ENCODE results near the gene POTEC. TPM values are rescaled to one million over a fixed set of nuclear protein-coding genes. Genes with fewer than 3 reads are reported as not detected.
"Not testable (repeated sequence)": the region's sequence is repeated elsewhere in the genome, so short reads cannot be mapped to it uniquely, and the experiment has no call there.

Gene POTEC
- total RNA-seq: not detected

DNA sequence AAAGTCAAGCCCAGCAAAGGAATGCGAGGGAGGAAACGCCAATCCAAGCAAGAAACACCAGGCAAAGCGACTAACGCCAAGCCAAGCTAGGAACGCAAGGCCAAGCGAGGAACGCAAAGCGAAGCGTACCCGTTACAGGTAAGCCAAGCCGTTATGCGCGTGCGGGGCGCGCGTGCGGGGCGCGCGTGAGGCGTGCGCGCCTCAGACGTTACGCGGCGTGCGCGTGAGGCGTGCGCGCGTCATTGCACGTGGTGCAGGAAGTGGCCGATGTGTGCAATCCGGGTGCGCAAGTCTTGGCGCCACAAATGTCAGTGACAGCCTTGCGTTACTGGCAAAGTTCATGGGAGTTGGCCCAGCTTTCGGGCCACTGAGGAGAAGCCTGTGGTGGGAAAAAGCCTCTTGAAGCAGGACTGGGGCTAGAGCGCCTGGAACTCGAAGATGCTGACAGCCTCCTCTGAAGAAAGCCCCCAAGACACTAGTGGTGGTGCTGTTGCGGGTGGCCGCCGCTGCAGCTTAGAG lies at the start of gene POTEC:
TSS of gene POTEC (minus strand) at position 155 of the 519 bp plus-strand sequence. CDS start 454 bp downstream, outside the sequence.
- H3K27ac Mint-ChIP-seq; POLR2A ChIA-PET; H3K4me3 Mint-ChIP-seq; CTCF ChIA-PET; DNase-seq; intact Hi-C loops (cut with micrococcal nuclease); ATAC-seq; H3K4me1 Mint-ChIP-seq (ENCODE audit: low read depth); H3K36me3 Mint-ChIP-seq (ENCODE audit: low read depth); H3K9me3 Mint-ChIP-seq; H3K27me3 Mint-ChIP-seq: not testable (repeated sequence)

DNA sequence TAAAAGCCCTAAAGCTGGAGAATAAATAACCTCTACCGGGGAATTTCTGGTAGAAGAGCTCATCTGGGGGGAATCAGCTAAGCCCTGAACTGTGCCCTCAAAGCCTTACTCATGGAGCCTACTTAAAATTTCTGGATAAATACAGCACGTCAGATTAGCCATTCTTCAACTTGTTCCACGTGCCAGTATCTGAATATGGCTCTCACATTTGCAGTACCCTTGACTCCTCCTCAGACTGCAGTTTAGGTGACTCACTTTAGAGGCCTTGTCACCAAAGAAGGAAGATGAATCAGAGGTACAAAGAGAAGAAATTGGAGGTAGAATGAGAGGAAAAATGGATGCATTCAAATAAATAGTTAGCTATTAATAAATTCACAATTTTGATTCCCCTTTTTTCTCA lies 34.6 kb upstream of the POTEC start:
- ChIA-PET POLR2A (no interaction called here), CTCF (no interaction called here)
- DNase-seq: no peak
- TF ChIP-seq, protein P1, sequence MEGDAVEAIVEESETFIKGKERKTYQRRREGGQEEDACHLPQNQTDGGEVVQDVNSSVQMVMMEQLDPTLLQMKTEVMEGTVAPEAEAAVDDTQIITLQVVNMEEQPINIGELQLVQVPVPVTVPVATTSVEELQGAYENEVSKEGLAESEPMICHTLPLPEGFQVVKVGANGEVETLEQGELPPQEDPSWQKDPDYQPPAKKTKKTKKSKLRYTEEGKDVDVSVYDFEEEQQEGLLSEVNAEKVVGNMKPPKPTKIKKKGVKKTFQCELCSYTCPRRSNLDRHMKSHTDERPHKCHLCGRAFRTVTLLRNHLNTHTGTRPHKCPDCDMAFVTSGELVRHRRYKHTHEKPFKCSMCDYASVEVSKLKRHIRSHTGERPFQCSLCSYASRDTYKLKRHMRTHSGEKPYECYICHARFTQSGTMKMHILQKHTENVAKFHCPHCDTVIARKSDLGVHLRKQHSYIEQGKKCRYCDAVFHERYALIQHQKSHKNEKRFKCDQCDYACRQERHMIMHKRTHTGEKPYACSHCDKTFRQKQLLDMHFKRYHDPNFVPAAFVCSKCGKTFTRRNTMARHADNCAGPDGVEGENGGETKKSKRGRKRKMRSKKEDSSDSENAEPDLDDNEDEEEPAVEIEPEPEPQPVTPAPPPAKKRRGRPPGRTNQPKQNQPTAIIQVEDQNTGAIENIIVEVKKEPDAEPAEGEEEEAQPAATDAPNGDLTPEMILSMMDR (IDR thresholded peaks at IDR 0.05): no peak
- Mint-ChIP-seq H3K9me3 (no peaks in the 10 kb centered on the region), H3K4me3 (no peak overlapping the region), H3K4me1 (ENCODE audit: low read depth) (no peaks in the 10 kb centered on the region), H3K27ac (no peak overlapping the region), H3K27me3 (no peaks in the 10 kb centered on the region), H3K36me3 (ENCODE audit: low read depth) (no peaks in the 10 kb centered on the region)
- intact Hi-C loops (cut with micrococcal nuclease): no loop called here
- no peak for ATAC-seq

DNA sequence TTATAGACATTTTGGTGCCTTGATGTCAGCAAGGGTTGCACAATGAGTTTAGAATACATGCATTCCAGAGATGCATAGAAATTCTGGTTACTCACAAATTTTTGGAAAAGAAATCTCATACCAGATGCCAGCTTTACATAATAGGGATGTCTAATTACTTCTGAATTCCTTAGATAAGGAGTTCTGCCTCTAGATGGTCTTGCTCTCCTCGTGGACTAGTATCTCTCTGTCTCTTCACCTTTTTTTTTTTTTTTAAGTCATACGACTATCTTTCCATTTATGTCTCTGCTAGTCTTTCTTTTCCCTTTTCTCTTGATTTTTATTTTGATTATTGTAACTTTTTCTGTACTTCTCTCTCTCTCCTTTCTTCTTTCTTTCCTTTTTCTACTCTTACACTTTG lies 16.1 kb upstream of the POTEC start:
- POLR2A ChIA-PET; H3K27ac Mint-ChIP-seq; ATAC-seq; H3K27me3 Mint-ChIP-seq; H3K4me1 Mint-ChIP-seq (ENCODE audit: low read depth); CTCF ChIA-PET; H3K9me3 Mint-ChIP-seq; intact Hi-C loops (cut with micrococcal nuclease); H3K4me3 Mint-ChIP-seq; H3K36me3 Mint-ChIP-seq (ENCODE audit: low read depth); DNase-seq: not testable (repeated sequence)

DNA sequence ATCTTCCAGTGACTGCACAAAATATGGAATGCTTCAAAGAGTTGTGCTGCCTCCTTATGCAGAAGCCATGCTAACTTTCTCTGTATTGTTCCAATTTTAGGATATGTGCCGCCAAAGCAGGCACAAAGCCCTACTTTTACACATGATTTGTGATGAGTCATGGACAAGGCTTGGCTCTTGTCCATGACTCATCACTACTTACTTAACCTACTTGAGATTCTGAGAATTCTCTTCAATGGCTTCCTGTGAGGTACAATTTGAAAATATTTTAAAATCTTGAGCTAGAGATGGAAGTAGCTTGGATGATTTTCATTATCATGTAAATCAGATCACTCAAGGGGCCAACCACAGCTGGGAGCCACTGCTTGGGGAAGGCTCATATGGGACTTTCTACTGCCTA lies 11.7 kb downstream of the POTEC start:
- ATAC-seq; H3K4me1 Mint-ChIP-seq (ENCODE audit: low read depth); CTCF ChIA-PET; H3K36me3 Mint-ChIP-seq (ENCODE audit: low read depth); H3K4me3 Mint-ChIP-seq; intact Hi-C loops (cut with micrococcal nuclease); POLR2A ChIA-PET; H3K27me3 Mint-ChIP-seq; DNase-seq; H3K27ac Mint-ChIP-seq; H3K9me3 Mint-ChIP-seq: not testable (repeated sequence)

DNA sequence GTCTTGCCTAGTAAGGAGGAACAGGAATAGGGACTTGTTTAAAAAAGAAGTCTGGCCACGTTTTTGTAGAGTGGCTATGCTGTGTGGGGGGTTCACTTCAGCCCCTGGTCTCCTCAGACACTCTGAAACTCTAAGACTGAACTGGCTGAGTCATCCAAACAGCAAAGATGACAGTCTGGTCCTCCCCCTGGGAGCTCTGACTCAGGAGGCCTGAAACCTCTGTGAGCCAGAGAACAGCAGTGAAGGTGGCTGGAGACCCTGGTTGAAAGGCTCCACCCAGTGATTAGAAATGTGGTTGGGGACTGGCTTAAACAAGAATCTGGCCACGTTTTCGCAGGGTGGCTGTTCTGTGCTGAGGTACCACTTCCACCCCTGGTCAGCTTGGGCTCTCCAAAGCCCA lies 32.7 kb downstream of the POTEC start:
- intact Hi-C loops (cut with micrococcal nuclease); H3K4me3 Mint-ChIP-seq; H3K9me3 Mint-ChIP-seq; CTCF ChIA-PET; H3K36me3 Mint-ChIP-seq (ENCODE audit: low read depth); POLR2A ChIA-PET; H3K27me3 Mint-ChIP-seq; H3K4me1 Mint-ChIP-seq (ENCODE audit: low read depth); H3K27ac Mint-ChIP-seq: not testable (repeated sequence)
- DNase-seq (peak; percentile 15), ATAC-seq (peak; percentile 34)

DNA sequence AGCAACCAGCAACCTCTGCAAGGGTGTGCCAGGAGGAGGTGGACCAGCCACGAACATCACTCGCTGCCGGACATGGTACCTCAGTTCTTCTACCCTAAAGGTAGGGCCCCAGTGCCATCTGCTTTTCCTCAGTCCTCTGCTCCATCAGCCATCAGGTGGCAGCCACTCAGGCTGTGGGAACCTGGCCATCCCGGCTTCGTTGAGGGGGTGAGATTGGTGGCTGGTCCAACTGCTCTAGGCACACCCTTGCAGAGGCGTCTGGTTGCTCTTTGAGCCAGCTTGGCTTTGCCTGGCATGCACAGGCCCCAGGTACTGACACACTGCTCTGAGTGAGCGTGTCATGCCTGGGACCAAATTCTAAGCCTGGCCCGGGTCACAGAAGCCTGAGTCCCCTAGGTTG lies 39.7 kb downstream of the POTEC start:
- DNase-seq; ATAC-seq; H3K27me3 Mint-ChIP-seq; H3K36me3 Mint-ChIP-seq (ENCODE audit: low read depth); CTCF ChIA-PET; H3K4me1 Mint-ChIP-seq (ENCODE audit: low read depth); intact Hi-C loops (cut with micrococcal nuclease); H3K4me3 Mint-ChIP-seq; POLR2A ChIA-PET; H3K27ac Mint-ChIP-seq; H3K9me3 Mint-ChIP-seq: not testable (repeated sequence)

DNA sequence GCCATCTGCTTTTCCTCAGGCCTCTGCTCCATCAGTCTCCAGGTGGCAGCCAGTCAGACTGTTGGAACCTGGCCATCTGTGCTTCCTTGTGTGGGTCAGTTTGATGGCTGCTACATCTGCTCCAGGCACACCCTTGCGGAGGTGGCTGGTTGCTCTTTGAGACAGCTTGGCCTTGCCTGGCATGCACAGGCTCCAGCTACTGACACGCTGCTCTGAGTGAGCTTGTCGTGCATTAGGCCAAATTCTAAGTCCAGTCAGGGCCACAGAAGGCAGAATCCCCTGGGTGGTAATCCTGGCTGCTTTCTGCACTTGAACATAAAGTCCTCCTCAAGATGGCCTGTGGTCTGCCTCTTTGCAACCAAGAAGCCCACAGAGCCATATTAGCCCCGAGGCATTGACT lies 41.5 kb downstream of the POTEC start:
- H3K9me3 Mint-ChIP-seq; H3K27ac Mint-ChIP-seq; H3K36me3 Mint-ChIP-seq (ENCODE audit: low read depth); H3K4me3 Mint-ChIP-seq; H3K4me1 Mint-ChIP-seq (ENCODE audit: low read depth); ATAC-seq; CTCF ChIA-PET; intact Hi-C loops (cut with micrococcal nuclease); DNase-seq; H3K27me3 Mint-ChIP-seq; POLR2A ChIA-PET: not testable (repeated sequence)

DNA sequence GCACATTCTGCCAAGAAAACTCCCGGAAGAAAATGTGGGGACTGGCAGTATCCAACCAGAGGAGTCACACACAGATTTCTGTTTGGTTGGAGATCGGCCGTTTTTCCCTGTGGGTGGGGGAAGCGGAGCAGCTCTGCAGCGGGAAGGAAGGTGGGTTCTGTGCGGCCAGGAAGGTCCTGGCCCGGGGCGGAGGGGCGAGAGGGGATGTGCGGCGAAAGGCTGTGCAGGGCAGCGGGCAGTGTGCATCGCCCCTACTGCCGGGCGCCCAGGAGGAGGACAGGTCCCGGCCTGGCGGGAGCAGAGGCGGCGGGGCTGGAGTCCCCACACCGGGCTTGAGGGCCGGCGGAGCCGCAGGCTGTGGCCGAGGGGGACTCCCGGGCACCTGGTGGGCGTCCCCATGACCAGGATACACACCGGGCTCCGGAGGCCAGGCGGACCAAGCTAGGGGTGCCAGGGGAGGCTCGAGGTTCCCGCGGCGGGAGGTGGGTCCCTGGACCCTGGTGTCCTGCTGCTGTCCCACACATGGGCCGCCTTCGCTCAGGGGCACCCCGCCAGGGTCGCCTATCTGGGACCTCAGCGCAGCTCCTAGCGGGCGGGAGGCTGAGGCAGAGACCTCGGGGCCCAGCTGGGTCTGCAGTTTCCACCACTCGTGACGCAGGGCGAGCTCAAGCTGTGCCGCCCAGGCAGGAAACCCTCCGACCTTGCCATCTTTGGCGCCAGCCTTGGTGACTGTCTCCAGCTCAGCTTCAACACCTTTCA lies 54.0 kb downstream of the POTEC start:
- H3K4me1 Mint-ChIP-seq (ENCODE audit: low read depth); H3K27me3 Mint-ChIP-seq; H3K36me3 Mint-ChIP-seq (ENCODE audit: low read depth); intact Hi-C loops (cut with micrococcal nuclease); POLR2A ChIA-PET; CTCF ChIA-PET; ATAC-seq; H3K27ac Mint-ChIP-seq; DNase-seq; H3K9me3 Mint-ChIP-seq; H3K4me3 Mint-ChIP-seq: not testable (repeated sequence)

DNA sequence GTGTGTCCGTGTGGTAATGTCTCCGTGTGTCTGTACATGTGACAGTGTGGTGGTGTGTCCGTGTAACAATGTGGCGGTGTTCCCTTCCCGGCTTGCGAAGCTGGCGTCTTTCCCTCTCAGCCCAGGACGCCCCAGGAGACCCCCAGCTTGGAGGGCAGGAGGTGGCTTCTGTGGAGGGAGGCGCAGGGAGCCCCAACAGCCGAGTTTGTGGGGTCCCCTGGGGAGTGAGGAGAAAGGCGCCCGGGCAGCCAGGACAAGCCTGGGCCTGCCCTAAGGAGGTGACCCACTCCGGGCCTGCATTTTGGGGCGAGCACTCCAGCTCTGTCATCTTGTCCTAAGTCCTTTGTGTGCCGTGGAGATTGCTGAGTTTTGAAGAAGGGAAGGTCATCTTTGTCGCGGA lies 54.6 kb downstream of the POTEC start:
- H3K27ac Mint-ChIP-seq, H3K4me3 Mint-ChIP-seq: not testable (repeated sequence)

DNA sequence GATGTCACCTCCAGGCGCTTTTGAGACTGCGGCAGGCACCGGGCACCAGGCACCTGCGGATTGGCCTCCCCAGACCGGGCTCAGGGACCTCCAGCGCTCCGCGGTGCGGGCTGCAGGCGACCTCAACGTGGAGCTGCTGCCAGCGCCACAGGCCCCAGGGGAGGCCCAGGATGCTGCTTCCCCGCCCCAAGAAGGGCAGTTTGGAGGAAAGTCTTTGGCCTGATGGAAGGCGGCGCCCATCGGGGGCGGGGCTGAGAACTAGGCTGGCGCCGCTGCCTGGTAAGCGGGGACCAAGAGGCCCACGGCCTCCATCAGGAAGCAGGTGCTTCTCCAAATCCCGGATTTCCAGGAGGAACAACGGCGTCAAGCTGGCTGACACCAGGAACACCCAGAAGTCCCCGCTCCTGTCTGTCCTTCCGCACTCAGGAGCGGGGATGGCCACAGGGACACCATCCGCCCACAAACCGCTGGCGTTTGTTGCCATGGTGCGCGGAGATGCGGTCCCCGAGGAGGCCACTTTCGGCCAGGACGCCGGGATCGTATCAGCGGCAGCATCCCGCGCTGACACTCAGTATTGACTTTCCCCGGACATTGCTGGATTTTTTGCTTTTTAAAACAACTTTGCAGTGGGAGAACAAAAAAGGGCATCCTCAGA lies 56.3 kb downstream of the POTEC start:
- POLR2A ChIA-PET; ATAC-seq; H3K4me3 Mint-ChIP-seq; H3K27ac Mint-ChIP-seq; CTCF ChIA-PET; H3K9me3 Mint-ChIP-seq; DNase-seq; H3K36me3 Mint-ChIP-seq (ENCODE audit: low read depth); H3K27me3 Mint-ChIP-seq; H3K4me1 Mint-ChIP-seq (ENCODE audit: low read depth); intact Hi-C loops (cut with micrococcal nuclease): not testable (repeated sequence)

More for the DNA sequence above, 54.6 kb downstream of the POTEC start:
- H3K9me3 Mint-ChIP-seq; CTCF ChIA-PET; H3K27me3 Mint-ChIP-seq; POLR2A ChIA-PET; intact Hi-C loops (cut with micrococcal nuclease); ATAC-seq; DNase-seq; H3K4me1 Mint-ChIP-seq (ENCODE audit: low read depth); H3K36me3 Mint-ChIP-seq (ENCODE audit: low read depth): not testable (repeated sequence)

DNA sequence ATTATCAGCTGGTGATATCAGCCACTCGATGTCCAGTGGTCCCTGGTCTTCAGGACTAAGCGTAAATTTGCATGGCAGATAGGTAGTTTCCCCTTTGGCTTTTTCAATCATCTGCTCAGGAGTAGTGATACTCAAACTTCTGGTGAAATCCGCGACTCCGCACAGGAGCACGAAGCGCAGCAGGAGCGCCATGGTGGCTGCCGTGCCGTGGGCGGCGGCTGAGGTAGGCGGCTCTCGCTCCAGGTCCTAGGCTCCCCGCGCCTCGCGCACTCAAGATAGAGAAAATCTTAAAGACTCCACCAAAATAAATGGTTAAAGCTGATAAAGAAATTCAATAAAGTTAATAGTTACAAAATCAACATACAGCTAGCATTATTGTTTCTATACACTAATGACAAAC lies 64.3 kb downstream of the POTEC start:
- POLR2A ChIA-PET: not testable (repeated sequence)

More for the DNA sequence above, 64.3 kb downstream of the POTEC start:
- CTCF ChIA-PET; H3K4me1 Mint-ChIP-seq (ENCODE audit: low read depth); ATAC-seq; H3K36me3 Mint-ChIP-seq (ENCODE audit: low read depth); H3K4me3 Mint-ChIP-seq; H3K27ac Mint-ChIP-seq; H3K27me3 Mint-ChIP-seq; DNase-seq; intact Hi-C loops (cut with micrococcal nuclease); H3K9me3 Mint-ChIP-seq: not testable (repeated sequence)

Measured in activated CD8-positive, alpha-beta T cell treated with anti-CD3 and anti-CD28 coated beads for 36 hours (primary cell).